HEK293 (cell line): Measurements from ENCODE around the gene GRK5.

ENCODE experiments used
- OSR2 ChIP-seq: fragments of 450-650 bp; formaldehyde crosslinking; IDR thresholded peaks from 2 replicates; pipeline ENCODE4 v1.5.1; 2016; ENCODE audit warnings: missing biosample characterization, missing genetic modification characterization
- TF ChIP-seq, protein P1 (sequence below): fragments of 450-650 bp; formaldehyde crosslinking; optimal IDR thresholded peaks from 2 replicates; pipeline ENCODE3; 2016; ENCODE audit warnings: missing biosample characterization, mild to moderate bottlenecking, missing genetic modification characterization

DNA sequence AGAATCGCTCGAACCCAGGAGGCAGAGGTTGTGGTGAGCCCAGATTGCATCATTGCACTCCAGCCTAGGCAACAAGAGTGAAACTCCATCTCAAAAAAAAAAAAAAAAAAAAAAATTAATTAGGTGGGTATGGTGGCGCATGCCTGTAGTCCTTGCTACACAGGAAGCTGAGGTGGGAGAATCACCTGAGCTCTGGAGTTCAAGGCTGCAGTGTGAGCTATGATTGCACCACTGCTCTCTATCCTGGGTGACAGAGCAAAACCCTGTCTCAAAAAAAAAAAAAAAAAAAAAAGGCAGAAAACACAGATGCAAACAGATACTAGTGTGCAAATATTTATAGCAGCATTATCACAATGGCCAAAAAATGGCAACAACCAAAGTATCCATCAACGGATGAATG, 200.7 kb downstream of the GRK5 start:
- TF ChIP-seq OSR2 (tag by site-specific recombination): no peak
- TF ChIP-seq, protein P1, sequence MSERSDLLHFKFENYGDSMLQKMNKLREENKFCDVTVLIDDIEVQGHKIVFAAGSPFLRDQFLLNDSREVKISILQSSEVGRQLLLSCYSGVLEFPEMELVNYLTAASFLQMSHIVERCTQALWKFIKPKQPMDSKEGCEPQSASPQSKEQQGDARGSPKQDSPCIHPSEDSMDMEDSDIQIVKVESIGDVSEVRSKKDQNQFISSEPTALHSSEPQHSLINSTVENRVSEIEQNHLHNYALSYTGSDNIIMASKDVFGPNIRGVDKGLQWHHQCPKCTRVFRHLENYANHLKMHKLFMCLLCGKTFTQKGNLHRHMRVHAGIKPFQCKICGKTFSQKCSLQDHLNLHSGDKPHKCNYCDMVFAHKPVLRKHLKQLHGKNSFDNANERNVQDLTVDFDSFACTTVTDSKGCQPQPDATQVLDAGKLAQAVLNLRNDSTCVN (tag by site-specific recombination): no peak
